SU-DHL-6 (cell line): Measurements from ENCODE around the gene HECW1.

Experiments
- H2AFZ ChIP-seq: fragments of 200-600 bp; sonication (generic); 2 replicates; pipeline ENCODE4 v1.6.1; 2014; ENCODE audit warnings: low read depth, mild to moderate bottlenecking, moderate library complexity, mixed read lengths, antibody characterized with exemption, low read length; ENCODE audit not compliant: severe bottlenecking
- H3F3A ChIP-seq: fragments of 200-600 bp; shearing (Covaris generic); 2 replicates; pipeline ENCODE4 v1.6.0; 2016; ENCODE audit warnings: antibody characterized with exemption, mild to moderate bottlenecking; ENCODE audit not compliant: insufficient read depth
- H3K27ac ChIP-seq: fragments of 200-600 bp; sonication (generic); 2 replicates; pipeline ENCODE4 v1.5.1; 2016; ENCODE audit warnings: low read depth, mild to moderate bottlenecking, low read length, moderate library complexity, mixed read lengths
- H3K27me3 ChIP-seq: fragments of 200-600 bp; sonication (generic), shearing (Covaris generic); 2 replicates; pipeline ENCODE4 v1.6.0; 2014; ENCODE audit warnings: mild to moderate bottlenecking, low read length
- H3K36me3 ChIP-seq: fragments of 200-600 bp; sonication (generic); 2 replicates; pipeline ENCODE4 v1.6.1; 2014; ENCODE audit warnings: mild to moderate bottlenecking, low read length, mixed read lengths
- H3K4me2 ChIP-seq: fragments of 300-600, 200-600 bp; shearing (Covaris generic), sonication (generic); 2 replicates; pipeline ENCODE4 v1.6.0; 2014; ENCODE audit warnings: low read length, low read depth, mild to moderate bottlenecking; ENCODE audit not compliant: poor library complexity, severe bottlenecking
- H3K4me3 ChIP-seq: fragments of 200-600 bp; sonication (generic); 2 replicates; pipeline ENCODE4 v1.5.1; 2014; ENCODE audit warnings: antibody characterized with exemption, low read length, mild to moderate bottlenecking, mixed read lengths; ENCODE audit not compliant: insufficient read depth, poor library complexity, severe bottlenecking
- H3K79me2 ChIP-seq: fragments of 200-600 bp; sonication (generic); 2 replicates; pipeline ENCODE4 v1.6.1; 2014; ENCODE audit warnings: mild to moderate bottlenecking, low read length, moderate library complexity; ENCODE audit not compliant: insufficient read depth
- H3K9ac ChIP-seq: fragments of 200-600 bp; sonication (generic); 2 replicates; pipeline ENCODE4 v1.7.0; 2014; ENCODE audit warnings: mild to moderate bottlenecking, low read length
- H3K9me2 ChIP-seq: fragments of 200-600 bp; sonication (generic); replicated peaks from 2 replicates; pipeline ENCODE4 v1.6.1; 2014; ENCODE audit warnings: low read length; ENCODE audit not compliant: insufficient read depth
- H3K9me3 ChIP-seq: fragments of 200-600 bp; sonication (generic); 2 replicates; pipeline ENCODE4 v1.6.1; 2014; ENCODE audit warnings: low read length, mixed read lengths; ENCODE audit not compliant: insufficient read depth
- H4K20me1 ChIP-seq: fragments of 200-600 bp; sonication (generic); 2 replicates; pipeline ENCODE4 v1.6.1; 2014; ENCODE audit warnings: low read depth, mild to moderate bottlenecking, antibody characterized with exemption, low read length, moderate library complexity, mixed read lengths
- CTCF ChIP-seq: fragments of 200-600 bp; sonication (generic); IDR thresholded peaks from one replicate; pipeline ENCODE4 v1.5.1; 2017; ENCODE audit warnings: antibody characterized with exemption, mild to moderate bottlenecking, low read length, moderate library complexity; ENCODE audit not compliant: insufficient read depth, poor library complexity, severe bottlenecking
- EZH2phosphoT487 ChIP-seq: fragments of 200-600 bp; sonication (generic), shearing (Covaris generic); conservative IDR thresholded peaks from 2 replicates; pipeline ENCODE4 v1.6.1; 2018; ENCODE audit warnings: mild to moderate bottlenecking, antibody characterized with exemption, low read length, moderate library complexity, mixed read lengths

HECW1 gene

GRCh38 chr7:43170571-43170970, 58.1 kb downstream of the HECW1 start:
- Histone ChIP-seq H3K9ac (no peak overlapping the region), H3K4me3 (no peak overlapping the region), H3K27me3 (no peaks in the 10 kb centered on the region), H4K20me1 (no peaks in the 10 kb centered on the region), H3K36me3 (no peaks in the 10 kb centered on the region), H3K9me3 (no peaks in the 10 kb centered on the region), H2AFZ (no peak overlapping the region), H3K4me2 (no peak overlapping the region), H3K27ac (no peak overlapping the region), H3F3A (no peaks in the 10 kb centered on the region), H3K79me2 (no peaks in the 10 kb centered on the region), H3K9me2 (no peaks in the 10 kb centered on the region)
- TF ChIP-seq EZH2phosphoT487 (no peak), CTCF (no peak)

GRCh38 chr7:43175570-43176200, 63.2 kb downstream of the HECW1 start:
- Histone ChIP-seq H3K4me2 (no peak overlapping the region), H3K4me3 (no peak overlapping the region)

GRCh38 chr7:43179393-43179792, 66.9 kb downstream of the HECW1 start:
- no peak overlapping the region for H3K4me3 ChIP-seq
- no peak overlapping the region for H3K9ac ChIP-seq
- no peaks in the 10 kb centered on the region for H3K79me2 ChIP-seq
- no peaks in the 10 kb centered on the region for H3K9me2 ChIP-seq
- no peaks in the 10 kb centered on the region for H3K27me3 ChIP-seq
- no peaks in the 10 kb centered on the region for H3K9me3 ChIP-seq
- H3F3A ChIP-seq = no peaks in the 10 kb centered on the region
- H3K27ac ChIP-seq = no peak overlapping the region
- H4K20me1 ChIP-seq = no peaks in the 10 kb centered on the region
- no peak for TF ChIP-seq EZH2phosphoT487
- H3K4me2 ChIP-seq = no peak overlapping the region
- H3K36me3 ChIP-seq = no peaks in the 10 kb centered on the region
- H2AFZ ChIP-seq = no peak overlapping the region

More at GRCh38 chr7:43175570-43176200, 63.2 kb downstream of the HECW1 start:
- H3K79me2 ChIP-seq = no peaks in the 10 kb centered on the region
- H3F3A ChIP-seq = no peaks in the 10 kb centered on the region
- TF ChIP-seq CTCF (no peak), EZH2phosphoT487 (no peak)
- H3K27me3 ChIP-seq = no peaks in the 10 kb centered on the region
- H2AFZ ChIP-seq = no peak overlapping the region
- no peak overlapping the region for H3K9ac ChIP-seq
- no peak overlapping the region for H3K27ac ChIP-seq
- H4K20me1 ChIP-seq = no peaks in the 10 kb centered on the region
- no peaks in the 10 kb centered on the region for H3K36me3 ChIP-seq
- no peaks in the 10 kb centered on the region for H3K9me3 ChIP-seq
- no peaks in the 10 kb centered on the region for H3K9me2 ChIP-seq

- Histone ChIP-seq H3K4me3 (no peak overlapping the region), H3K9ac (no peak overlapping the region), H3K36me3 (no peaks in the 10 kb centered on the region), H3F3A (no peaks in the 10 kb centered on the region), H4K20me1 (no peaks in the 10 kb centered on the region), H3K27ac (no peak overlapping the region), H2AFZ (no peak overlapping the region), H3K27me3 (no peaks in the 10 kb centered on the region), H3K4me2 (no peak overlapping the region), H3K9me2 (no peaks in the 10 kb centered on the region), H3K79me2 (no peaks in the 10 kb centered on the region), H3K9me3 (no peaks in the 10 kb centered on the region)
- no peak for TF ChIP-seq EZH2phosphoT487
- no peak for TF ChIP-seq CTCF
Measured at GRCh38 chr7:43192806-43193460, 80.5 kb downstream of the HECW1 start.
